WTC11 (cell line): Measurements from ENCODE around the gene CROCC2. TPM values are rescaled to one million over a fixed set of nuclear protein-coding genes. Genes with fewer than 3 reads are reported as not detected.

Source experiments
- ATAC-seq: fragments of 200-7000 bp; cut with Tn5 transposase; 2 replicates; pipeline ENCODE4 v1.10.0; 2021; ENCODE audit warnings: mild to moderate bottlenecking, moderate library complexity
- CTCF ChIA-PET: fragments of 300-600 bp; sonication (Branson Sonifier 250); formaldehyde crosslinking; loops from one replicate; lab custom pipeline; 2021; ENCODE audit warnings: antibody characterized with exemption; lab: Charles Lee
- POLR2A ChIA-PET: fragments of 350-600 bp; sonication (Branson Sonifier 250); formaldehyde crosslinking; loops from one replicate; lab custom pipeline; 2021; ENCODE audit warnings: antibody characterized with exemption; lab: Charles Lee
- DNase-seq: peaks from one replicate; pipeline ENCODE4 v3.0.0; 2021; ENCODE audit warnings: low spot score
- H3K27ac Mint-ChIP-seq: 2 replicates; pipeline ENCODE4 v1.8.0; 2021; ENCODE audit warnings: mixed read lengths
- H3K27me3 Mint-ChIP-seq: 2 replicates; pipeline ENCODE4 v1.8.0; 2021; ENCODE audit warnings: low read depth, mild to moderate bottlenecking, moderate library complexity, mixed read lengths
- H3K36me3 Mint-ChIP-seq: 2 replicates; pipeline ENCODE4 v1.8.0; 2021; ENCODE audit warnings: mixed read lengths
- H3K4me1 Mint-ChIP-seq: 2 replicates; pipeline ENCODE4 v1.8.0; 2022; ENCODE audit warnings: mixed read lengths
- H3K4me3 Mint-ChIP-seq: 2 replicates; pipeline ENCODE4 v1.8.0; 2021; ENCODE audit warnings: mild to moderate bottlenecking, moderate library complexity, mixed read lengths
- H3K9me3 Mint-ChIP-seq: 2 replicates; pipeline ENCODE4 v1.8.0; 2021; ENCODE audit warnings: mixed read lengths
- CBFB ChIP-seq: sonication (generic); formaldehyde crosslinking; IDR thresholded peaks from 2 replicates; pipeline ENCODE4 v1.8.1; 2022; ENCODE audit warnings: mild to moderate bottlenecking, low read depth, missing genetic modification reagents
- FOXP1 ChIP-seq: sonication (generic); formaldehyde crosslinking; IDR thresholded peaks from 2 replicates; pipeline ENCODE4 v1.8.0; 2022; ENCODE audit warnings: missing genetic modification reagents, mild to moderate bottlenecking, moderate library complexity, borderline replicate concordance
- GTF2I ChIP-seq: fragments of 250-450 bp; sonication (Bioruptor Pico); conservative IDR thresholded peaks from 2 replicates; pipeline ENCODE4 v1.4.0; 2021; ENCODE audit warnings: mild to moderate bottlenecking
- JUN ChIP-seq: sonication (generic); formaldehyde crosslinking; IDR thresholded peaks from 2 replicates; pipeline ENCODE4 v1.8.0; 2023; ENCODE audit warnings: mild to moderate bottlenecking, missing genetic modification reagents
- KAT7 ChIP-seq: sonication (generic); formaldehyde crosslinking; IDR thresholded peaks from 2 replicates; pipeline ENCODE4 v1.8.1; 2023; ENCODE audit warnings: missing genetic modification reagents, mild to moderate bottlenecking, borderline replicate concordance
- NFYB ChIP-seq: sonication (generic); formaldehyde crosslinking; conservative IDR thresholded peaks from 2 replicates; pipeline ENCODE4 v1.8.0; 2022; ENCODE audit warnings: low read depth, missing genetic modification reagents
- OVOL2 ChIP-seq: fragments of 250-450 bp; sonication (Bioruptor Pico); IDR thresholded peaks from 2 replicates; pipeline ENCODE4 v1.9.0; 2021; ENCODE audit warnings: mild to moderate bottlenecking, borderline replicate concordance
- SP1 ChIP-seq: sonication (generic); formaldehyde crosslinking; conservative IDR thresholded peaks from 2 replicates; pipeline ENCODE4 v1.8.1; 2022; ENCODE audit warnings: missing genetic modification reagents
- TEAD1 ChIP-seq: sonication (generic); formaldehyde crosslinking; IDR thresholded peaks from 2 replicates; pipeline ENCODE4 v1.8.0; 2022; ENCODE audit warnings: mild to moderate bottlenecking, missing genetic modification reagents
- ZNF263 ChIP-seq: sonication (generic); formaldehyde crosslinking; IDR thresholded peaks from 2 replicates; pipeline ENCODE4 v1.8.1; 2022; ENCODE audit warnings: low read depth, mild to moderate bottlenecking, moderate library complexity, missing genetic modification reagents
- total RNA-seq: library from RNA; stranded (reverse); gene quantifications from 3 replicates; pipeline ENCODE4 v1.2.3, GENCODE V29; 2021
- TF ChIP-seq, protein P1 (sequence below): sonication (generic); formaldehyde crosslinking; IDR thresholded peaks from 2 replicates; pipeline ENCODE4 v1.8.1; 2023; ENCODE audit warnings: mild to moderate bottlenecking, moderate library complexity, missing genetic modification reagents
- TF ChIP-seq, protein P2 (sequence below): sonication (generic); formaldehyde crosslinking; IDR thresholded peaks from 2 replicates; pipeline ENCODE4 v1.8.0; 2023; ENCODE audit warnings: missing genetic modification reagents
- TF ChIP-seq, protein P3 (sequence below): sonication (generic); formaldehyde crosslinking; IDR thresholded peaks from 2 replicates; pipeline ENCODE4 v1.8.1; 2023; ENCODE audit warnings: mild to moderate bottlenecking, missing genetic modification reagents, borderline replicate concordance
- TF ChIP-seq, protein P4 (sequence below): fragments of 250-450 bp; sonication (Bioruptor Pico); IDR thresholded peaks from 2 replicates; pipeline ENCODE4 v1.9.0; 2021; ENCODE audit warnings: mild to moderate bottlenecking, borderline replicate concordance
- TF ChIP-seq, protein P5 (sequence below): sonication (generic); formaldehyde crosslinking; IDR thresholded peaks from 2 replicates; pipeline ENCODE4 v1.8.0; 2022; ENCODE audit warnings: mild to moderate bottlenecking, missing genetic modification reagents
- TF ChIP-seq, protein P6 (sequence below): sonication (generic); formaldehyde crosslinking; IDR thresholded peaks from 2 replicates; pipeline ENCODE4 v1.8.1; 2022; ENCODE audit warnings: mild to moderate bottlenecking, missing genetic modification reagents, moderate library complexity, borderline replicate concordance

CROCC2 gene
- total RNA-seq, 1 experiment from 2014 or later, result not detected

DNA sequence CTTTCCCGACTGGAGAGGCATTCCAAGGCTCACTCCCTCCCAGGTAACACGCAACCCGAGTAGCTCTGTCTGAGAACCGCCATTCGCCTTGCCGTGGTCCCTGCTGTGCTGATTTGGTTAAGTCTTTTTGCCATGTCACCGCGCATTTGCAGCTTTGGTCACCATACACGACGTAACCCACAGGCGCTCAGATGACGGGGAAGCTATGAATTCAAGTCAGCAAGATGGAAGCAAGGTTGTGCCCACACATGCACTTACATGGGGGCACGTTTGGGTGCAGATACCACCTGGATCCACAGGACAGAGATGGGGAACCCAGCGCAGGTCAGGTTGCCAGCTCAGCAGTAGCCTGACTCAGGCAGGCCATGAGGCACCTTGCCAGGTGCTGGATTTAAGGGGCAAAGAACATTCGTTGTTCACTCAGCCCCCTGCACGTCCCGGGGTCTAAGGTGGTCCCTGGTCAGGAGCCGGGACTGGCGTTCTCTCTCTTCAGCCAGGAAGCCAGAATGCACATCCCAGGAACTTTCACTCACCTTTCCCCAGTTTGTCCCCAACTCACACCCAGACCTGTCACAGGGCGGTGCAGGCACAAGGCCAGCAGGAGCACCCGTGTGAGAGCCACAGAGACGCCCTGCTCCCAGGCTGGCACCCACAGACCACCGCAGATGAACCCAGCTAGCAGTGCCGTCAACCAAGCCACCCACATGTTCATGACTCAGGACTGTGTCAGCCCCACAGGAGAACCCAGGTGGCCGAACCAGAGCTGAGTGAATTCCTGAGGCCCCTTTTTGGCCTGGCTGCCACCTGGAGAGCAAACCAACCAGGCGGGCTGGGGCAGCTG lies 112.1 kb downstream of the CROCC2 start (continued):
- TF ChIP-seq CBFB (CRISPR knock-in tag), result no peak
- TF ChIP-seq, protein P1, sequence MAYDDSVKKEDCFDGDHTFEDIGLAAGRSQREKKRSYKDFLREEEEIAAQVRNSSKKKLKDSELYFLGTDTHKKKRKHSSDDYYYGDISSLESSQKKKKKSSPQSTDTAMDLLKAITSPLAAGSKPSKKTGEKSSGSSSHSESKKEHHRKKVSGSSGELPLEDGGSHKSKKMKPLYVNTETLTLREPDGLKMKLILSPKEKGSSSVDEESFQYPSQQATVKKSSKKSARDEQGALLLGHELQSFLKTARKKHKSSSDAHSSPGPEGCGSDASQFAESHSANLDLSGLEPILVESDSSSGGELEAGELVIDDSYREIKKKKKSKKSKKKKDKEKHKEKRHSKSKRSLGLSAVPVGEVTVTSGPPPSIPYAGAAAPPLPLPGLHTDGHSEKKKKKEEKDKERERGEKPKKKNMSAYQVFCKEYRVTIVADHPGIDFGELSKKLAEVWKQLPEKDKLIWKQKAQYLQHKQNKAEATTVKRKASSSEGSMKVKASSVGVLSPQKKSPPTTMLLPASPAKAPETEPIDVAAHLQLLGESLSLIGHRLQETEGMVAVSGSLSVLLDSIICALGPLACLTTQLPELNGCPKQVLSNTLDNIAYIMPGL (CRISPR knock-in tag), result no peak
- TF ChIP-seq KAT7 (CRISPR knock-in tag), result no peak
- TF ChIP-seq, protein P2, sequence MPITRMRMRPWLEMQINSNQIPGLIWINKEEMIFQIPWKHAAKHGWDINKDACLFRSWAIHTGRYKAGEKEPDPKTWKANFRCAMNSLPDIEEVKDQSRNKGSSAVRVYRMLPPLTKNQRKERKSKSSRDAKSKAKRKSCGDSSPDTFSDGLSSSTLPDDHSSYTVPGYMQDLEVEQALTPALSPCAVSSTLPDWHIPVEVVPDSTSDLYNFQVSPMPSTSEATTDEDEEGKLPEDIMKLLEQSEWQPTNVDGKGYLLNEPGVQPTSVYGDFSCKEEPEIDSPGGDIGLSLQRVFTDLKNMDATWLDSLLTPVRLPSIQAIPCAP, result no peak

DNA sequence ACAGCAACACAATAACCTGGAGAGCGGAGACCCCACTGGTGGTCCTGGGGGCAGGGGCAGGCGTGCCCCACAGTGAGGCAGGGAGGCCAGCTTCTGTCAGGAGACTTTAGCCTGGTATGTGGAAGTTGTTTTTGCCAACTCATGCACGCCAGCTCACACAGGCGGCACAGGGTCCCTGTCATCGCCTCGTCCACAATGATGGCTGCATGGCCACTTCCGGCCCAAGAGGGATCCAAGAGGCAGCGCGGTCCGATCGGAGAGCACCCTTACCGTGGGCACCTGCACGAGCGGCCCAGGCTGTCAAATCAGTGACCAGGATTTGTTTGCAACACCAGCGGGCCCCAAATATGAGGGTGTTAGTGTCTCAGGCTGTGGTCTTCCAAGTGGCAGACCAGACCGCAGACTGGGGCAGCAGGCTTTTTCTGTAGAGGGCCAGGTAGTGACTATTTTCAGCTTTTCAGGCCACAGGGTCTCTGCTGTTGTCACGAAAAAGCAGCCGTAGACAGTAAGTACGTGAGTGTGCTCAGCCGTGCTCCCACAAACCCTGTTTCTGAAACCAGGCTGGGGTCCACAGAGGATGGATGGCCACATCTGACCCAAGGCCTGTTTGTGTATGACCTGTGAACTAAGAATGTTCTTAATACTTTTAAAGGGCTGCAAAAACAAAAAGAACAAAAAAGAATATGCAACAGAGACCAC lies 113.5 kb downstream of the CROCC2 start:
- no peak for TF ChIP-seq ZNF263 (CRISPR knock-in tag)
- TF ChIP-seq, protein P3, sequence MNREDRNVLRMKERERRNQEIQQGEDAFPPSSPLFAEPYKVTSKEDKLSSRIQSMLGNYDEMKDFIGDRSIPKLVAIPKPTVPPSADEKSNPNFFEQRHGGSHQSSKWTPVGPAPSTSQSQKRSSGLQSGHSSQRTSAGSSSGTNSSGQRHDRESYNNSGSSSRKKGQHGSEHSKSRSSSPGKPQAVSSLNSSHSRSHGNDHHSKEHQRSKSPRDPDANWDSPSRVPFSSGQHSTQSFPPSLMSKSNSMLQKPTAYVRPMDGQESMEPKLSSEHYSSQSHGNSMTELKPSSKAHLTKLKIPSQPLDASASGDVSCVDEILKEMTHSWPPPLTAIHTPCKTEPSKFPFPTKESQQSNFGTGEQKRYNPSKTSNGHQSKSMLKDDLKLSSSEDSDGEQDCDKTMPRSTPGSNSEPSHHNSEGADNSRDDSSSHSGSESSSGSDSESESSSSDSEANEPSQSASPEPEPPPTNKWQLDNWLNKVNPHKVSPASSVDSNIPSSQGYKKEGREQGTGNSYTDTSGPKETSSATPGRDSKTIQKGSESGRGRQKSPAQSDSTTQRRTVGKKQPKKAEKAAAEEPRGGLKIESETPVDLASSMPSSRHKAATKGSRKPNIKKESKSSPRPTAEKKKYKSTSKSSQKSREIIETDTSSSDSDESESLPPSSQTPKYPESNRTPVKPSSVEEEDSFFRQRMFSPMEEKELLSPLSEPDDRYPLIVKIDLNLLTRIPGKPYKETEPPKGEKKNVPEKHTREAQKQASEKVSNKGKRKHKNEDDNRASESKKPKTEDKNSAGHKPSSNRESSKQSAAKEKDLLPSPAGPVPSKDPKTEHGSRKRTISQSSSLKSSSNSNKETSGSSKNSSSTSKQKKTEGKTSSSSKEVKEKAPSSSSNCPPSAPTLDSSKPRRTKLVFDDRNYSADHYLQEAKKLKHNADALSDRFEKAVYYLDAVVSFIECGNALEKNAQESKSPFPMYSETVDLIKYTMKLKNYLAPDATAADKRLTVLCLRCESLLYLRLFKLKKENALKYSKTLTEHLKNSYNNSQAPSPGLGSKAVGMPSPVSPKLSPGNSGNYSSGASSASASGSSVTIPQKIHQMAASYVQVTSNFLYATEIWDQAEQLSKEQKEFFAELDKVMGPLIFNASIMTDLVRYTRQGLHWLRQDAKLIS, result no peak
- TF ChIP-seq SP1 (CRISPR knock-in tag), result no peak
- TF ChIP-seq TEAD1 (CRISPR knock-in tag), result no peak
- no peak for TF ChIP-seq NFYB (CRISPR knock-in tag)
- TF ChIP-seq OVOL2 (CRISPR knock-in tag), result no peak
- TF ChIP-seq, protein P4, sequence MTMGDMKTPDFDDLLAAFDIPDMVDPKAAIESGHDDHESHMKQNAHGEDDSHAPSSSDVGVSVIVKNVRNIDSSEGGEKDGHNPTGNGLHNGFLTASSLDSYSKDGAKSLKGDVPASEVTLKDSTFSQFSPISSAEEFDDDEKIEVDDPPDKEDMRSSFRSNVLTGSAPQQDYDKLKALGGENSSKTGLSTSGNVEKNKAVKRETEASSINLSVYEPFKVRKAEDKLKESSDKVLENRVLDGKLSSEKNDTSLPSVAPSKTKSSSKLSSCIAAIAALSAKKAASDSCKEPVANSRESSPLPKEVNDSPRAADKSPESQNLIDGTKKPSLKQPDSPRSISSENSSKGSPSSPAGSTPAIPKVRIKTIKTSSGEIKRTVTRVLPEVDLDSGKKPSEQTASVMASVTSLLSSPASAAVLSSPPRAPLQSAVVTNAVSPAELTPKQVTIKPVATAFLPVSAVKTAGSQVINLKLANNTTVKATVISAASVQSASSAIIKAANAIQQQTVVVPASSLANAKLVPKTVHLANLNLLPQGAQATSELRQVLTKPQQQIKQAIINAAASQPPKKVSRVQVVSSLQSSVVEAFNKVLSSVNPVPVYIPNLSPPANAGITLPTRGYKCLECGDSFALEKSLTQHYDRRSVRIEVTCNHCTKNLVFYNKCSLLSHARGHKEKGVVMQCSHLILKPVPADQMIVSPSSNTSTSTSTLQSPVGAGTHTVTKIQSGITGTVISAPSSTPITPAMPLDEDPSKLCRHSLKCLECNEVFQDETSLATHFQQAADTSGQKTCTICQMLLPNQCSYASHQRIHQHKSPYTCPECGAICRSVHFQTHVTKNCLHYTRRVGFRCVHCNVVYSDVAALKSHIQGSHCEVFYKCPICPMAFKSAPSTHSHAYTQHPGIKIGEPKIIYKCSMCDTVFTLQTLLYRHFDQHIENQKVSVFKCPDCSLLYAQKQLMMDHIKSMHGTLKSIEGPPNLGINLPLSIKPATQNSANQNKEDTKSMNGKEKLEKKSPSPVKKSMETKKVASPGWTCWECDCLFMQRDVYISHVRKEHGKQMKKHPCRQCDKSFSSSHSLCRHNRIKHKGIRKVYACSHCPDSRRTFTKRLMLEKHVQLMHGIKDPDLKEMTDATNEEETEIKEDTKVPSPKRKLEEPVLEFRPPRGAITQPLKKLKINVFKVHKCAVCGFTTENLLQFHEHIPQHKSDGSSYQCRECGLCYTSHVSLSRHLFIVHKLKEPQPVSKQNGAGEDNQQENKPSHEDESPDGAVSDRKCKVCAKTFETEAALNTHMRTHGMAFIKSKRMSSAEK (CRISPR knock-in tag), result no peak
- no peak for TF ChIP-seq JUN (CRISPR knock-in tag)
- TF ChIP-seq GTF2I (CRISPR knock-in tag), result no peak
- TF ChIP-seq, protein P5, sequence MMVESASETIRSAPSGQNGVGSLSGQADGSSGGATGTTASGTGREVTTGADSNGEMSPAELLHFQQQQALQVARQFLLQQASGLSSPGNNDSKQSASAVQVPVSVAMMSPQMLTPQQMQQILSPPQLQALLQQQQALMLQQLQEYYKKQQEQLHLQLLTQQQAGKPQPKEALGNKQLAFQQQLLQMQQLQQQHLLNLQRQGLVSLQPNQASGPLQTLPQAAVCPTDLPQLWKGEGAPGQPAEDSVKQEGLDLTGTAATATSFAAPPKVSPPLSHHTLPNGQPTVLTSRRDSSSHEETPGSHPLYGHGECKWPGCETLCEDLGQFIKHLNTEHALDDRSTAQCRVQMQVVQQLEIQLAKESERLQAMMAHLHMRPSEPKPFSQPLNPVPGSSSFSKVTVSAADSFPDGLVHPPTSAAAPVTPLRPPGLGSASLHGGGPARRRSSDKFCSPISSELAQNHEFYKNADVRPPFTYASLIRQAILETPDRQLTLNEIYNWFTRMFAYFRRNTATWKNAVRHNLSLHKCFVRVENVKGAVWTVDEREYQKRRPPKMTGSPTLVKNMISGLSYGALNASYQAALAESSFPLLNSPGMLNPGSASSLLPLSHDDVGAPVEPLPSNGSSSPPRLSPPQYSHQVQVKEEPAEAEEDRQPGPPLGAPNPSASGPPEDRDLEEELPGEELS (CRISPR knock-in tag), result no peak
- TF ChIP-seq, protein P6, sequence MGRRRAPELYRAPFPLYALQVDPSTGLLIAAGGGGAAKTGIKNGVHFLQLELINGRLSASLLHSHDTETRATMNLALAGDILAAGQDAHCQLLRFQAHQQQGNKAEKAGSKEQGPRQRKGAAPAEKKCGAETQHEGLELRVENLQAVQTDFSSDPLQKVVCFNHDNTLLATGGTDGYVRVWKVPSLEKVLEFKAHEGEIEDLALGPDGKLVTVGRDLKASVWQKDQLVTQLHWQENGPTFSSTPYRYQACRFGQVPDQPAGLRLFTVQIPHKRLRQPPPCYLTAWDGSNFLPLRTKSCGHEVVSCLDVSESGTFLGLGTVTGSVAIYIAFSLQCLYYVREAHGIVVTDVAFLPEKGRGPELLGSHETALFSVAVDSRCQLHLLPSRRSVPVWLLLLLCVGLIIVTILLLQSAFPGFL (CRISPR knock-in tag), result no peak
- TF ChIP-seq FOXP1 (CRISPR knock-in tag), result no peak
- no peak for DNase-seq

More for the DNA sequence above, 113.5 kb downstream of the CROCC2 start:
- no peaks in the 10 kb centered on the region for H3K27me3 Mint-ChIP-seq
- CTCF ChIA-PET, result no interaction called here
- peaks cover 3% of the 10 kb centered on the region; the same call in 1 of the 2 replicates for H3K36me3 Mint-ChIP-seq
- H3K4me3 Mint-ChIP-seq, result no peak overlapping the region
- no peak overlapping the region for H3K27ac Mint-ChIP-seq
- ATAC-seq, result no peak
- H3K4me1 Mint-ChIP-seq, result no peaks in the 10 kb centered on the region
- POLR2A ChIA-PET, result no interaction called here
- peaks cover 17% of the 10 kb centered on the region for H3K9me3 Mint-ChIP-seq
